ENCODE results near the gene C2CD4A.

The C2CD4A gene

DNA sequence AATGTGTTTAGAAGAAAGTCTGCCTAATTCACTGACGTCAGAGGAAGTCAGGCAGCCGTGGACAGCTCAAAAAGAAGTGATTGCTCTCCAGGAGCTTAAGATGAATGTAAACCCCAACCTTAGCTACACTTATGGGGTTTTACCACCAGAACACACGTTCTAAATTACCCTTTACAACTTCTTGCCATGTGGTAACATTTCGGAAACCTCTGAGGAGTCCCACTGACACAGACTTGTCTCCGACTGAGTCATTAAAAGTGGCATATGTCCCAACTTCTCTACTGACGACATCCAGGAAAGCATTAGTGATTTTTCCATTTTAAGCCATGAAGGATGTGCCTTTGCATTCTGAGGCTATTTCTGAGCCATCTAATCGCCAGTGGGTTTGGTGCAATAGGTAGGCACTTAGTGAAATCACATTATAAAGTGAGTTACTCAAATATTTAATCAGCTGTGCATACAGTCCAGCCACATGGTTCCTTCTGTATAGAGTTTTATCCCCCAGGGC, 32.4 kb downstream of the C2CD4A start:
- no peaks in the 10 kb centered on the region for H4K20me1 ChIP-seq (ENCODE audit: insufficient read depth, low read length)
- TF ChIP-seq EZH2 (optimal IDR thresholded peaks at IDR 0.05; ENCODE audit: low read depth, low read length) (no peak), CTCF (IDR thresholded peaks at IDR 0.05; ENCODE audit: low read length) (no peak), EZH2phosphoT487 (IDR thresholded peaks at IDR 0.05; ENCODE audit: low read length) (no peak)
- no peaks in the 10 kb centered on the region for H3K27me3 ChIP-seq (replicated peaks; ENCODE audit: insufficient read depth, low read length)
- H3K4me2 ChIP-seq (ENCODE audit: low read depth, low read length): no peak overlapping the region
- H3K79me2 ChIP-seq (ENCODE audit: low read length): no peaks in the 10 kb centered on the region
- no peaks in the 10 kb centered on the region for H3F3A ChIP-seq (ENCODE audit: insufficient read depth, low read length)
- H3K9me3 ChIP-seq (replicated peaks; ENCODE audit: insufficient read depth, low read length): no peaks in the 10 kb centered on the region
- no peak overlapping the region for H2AFZ ChIP-seq (ENCODE audit: low read length)
- no peak overlapping the region for H3K27ac ChIP-seq (ENCODE audit: low read length)
- H3K36me3 ChIP-seq (replicated peaks; ENCODE audit: insufficient read depth, low read length): no peaks in the 10 kb centered on the region
- peaks cover 7% of the 10 kb centered on the region; the same call in 1 of the 2 replicates for H3K4me1 ChIP-seq (ENCODE audit: low read length)
- H3K9me2 ChIP-seq (replicated peaks; ENCODE audit: insufficient read depth, low read length): no peaks in the 10 kb centered on the region
- no peak overlapping the region for H3K9ac ChIP-seq (ENCODE audit: low read length)
- no peak for DNase-seq
- no peak overlapping the region for H3K4me3 ChIP-seq (ENCODE audit: low read length)

- Histone ChIP-seq H3K9me3 (replicated peaks; ENCODE audit: insufficient read depth, low read length) (no peaks in the 10 kb centered on the region), H2AFZ (ENCODE audit: low read length) (no peak overlapping the region), H3F3A (ENCODE audit: insufficient read depth, low read length) (no peaks in the 10 kb centered on the region; the same call in 1 of the 2 replicates), H3K4me1 (ENCODE audit: low read length) (peaks cover 10% of the 10 kb centered on the region; the same call in 1 of the 2 replicates), H3K4me3 (ENCODE audit: low read length) (no peak overlapping the region), H4K20me1 (ENCODE audit: insufficient read depth, low read length) (no peaks in the 10 kb centered on the region), H3K36me3 (replicated peaks; ENCODE audit: insufficient read depth, low read length) (no peaks in the 10 kb centered on the region), H3K9me2 (replicated peaks; ENCODE audit: insufficient read depth, low read length) (no peaks in the 10 kb centered on the region), H3K9ac (ENCODE audit: low read length) (no peak overlapping the region), H3K4me2 (ENCODE audit: low read depth, low read length) (no peak overlapping the region), H3K27me3 (replicated peaks; ENCODE audit: insufficient read depth, low read length) (no peaks in the 10 kb centered on the region), H3K79me2 (ENCODE audit: low read length) (no peaks in the 10 kb centered on the region), H3K27ac (ENCODE audit: low read length) (no peak overlapping the region)
- no peak for DNase-seq
- TF ChIP-seq EZH2phosphoT487 (IDR thresholded peaks at IDR 0.05; ENCODE audit: low read length) (no peak), CTCF (IDR thresholded peaks at IDR 0.05; ENCODE audit: low read length) (no peak), EZH2 (optimal IDR thresholded peaks at IDR 0.05; ENCODE audit: low read depth, low read length) (no peak)
Observed at GRCh38 chr15:62103431-62103830, 36.7 kb downstream of the C2CD4A start.

GRCh38 chr15:62104401-62104800, 37.6 kb downstream of the C2CD4A start:
- no peak for DNase-seq
- Histone ChIP-seq H3K36me3 (replicated peaks; ENCODE audit: insufficient read depth, low read length) (no peaks in the 10 kb centered on the region), H3K4me1 (ENCODE audit: low read length) (peaks cover 10% of the 10 kb centered on the region; the same call in 1 of the 2 replicates), H3K79me2 (ENCODE audit: low read length) (no peaks in the 10 kb centered on the region), H3F3A (ENCODE audit: insufficient read depth, low read length) (no peaks in the 10 kb centered on the region; the same call in 1 of the 2 replicates), H2AFZ (ENCODE audit: low read length) (no peak overlapping the region), H3K27ac (ENCODE audit: low read length) (peak overlapping the region; percentile 28; the same call in 1 of the 2 replicates), H3K9me3 (replicated peaks; ENCODE audit: insufficient read depth, low read length) (no peaks in the 10 kb centered on the region), H3K4me3 (ENCODE audit: low read length) (no peak overlapping the region), H3K9ac (ENCODE audit: low read length) (no peak overlapping the region), H4K20me1 (ENCODE audit: insufficient read depth, low read length) (no peaks in the 10 kb centered on the region), H3K9me2 (replicated peaks; ENCODE audit: insufficient read depth, low read length) (no peaks in the 10 kb centered on the region), H3K27me3 (replicated peaks; ENCODE audit: insufficient read depth, low read length) (no peaks in the 10 kb centered on the region), H3K4me2 (ENCODE audit: low read depth, low read length) (0 out of 2 replicates have a peak overlapping the region, but pooled peaks have one; percentile 43)
- no peak for TF ChIP-seq EZH2phosphoT487 (IDR thresholded peaks at IDR 0.05; ENCODE audit: low read length)
- no peak for TF ChIP-seq CTCF (IDR thresholded peaks at IDR 0.05; ENCODE audit: low read length)
- no peak for TF ChIP-seq EZH2 (optimal IDR thresholded peaks at IDR 0.05; ENCODE audit: low read depth, low read length)

Measured in MM.1S (cell line).